Activated T-cell treated with anti-CD3 and anti-CD28 coated beads, Interleukin-2, amount 50 U/mL, for 1 hour (primary cell): ENCODE data around the gene MUC5B.
A peak's percentile ranks its signal among the peaks of the same experiment; 100 is the strongest.
"Not testable (repeated sequence)": the region's sequence is repeated elsewhere in the genome, so short reads cannot be mapped to it uniquely, and the experiment has no call there.

Experiments used
- DNase-seq: peaks from one replicate; pipeline ENCODE4 v3.0.0-alpha.2; 2020

Gene MUC5B

DNA sequence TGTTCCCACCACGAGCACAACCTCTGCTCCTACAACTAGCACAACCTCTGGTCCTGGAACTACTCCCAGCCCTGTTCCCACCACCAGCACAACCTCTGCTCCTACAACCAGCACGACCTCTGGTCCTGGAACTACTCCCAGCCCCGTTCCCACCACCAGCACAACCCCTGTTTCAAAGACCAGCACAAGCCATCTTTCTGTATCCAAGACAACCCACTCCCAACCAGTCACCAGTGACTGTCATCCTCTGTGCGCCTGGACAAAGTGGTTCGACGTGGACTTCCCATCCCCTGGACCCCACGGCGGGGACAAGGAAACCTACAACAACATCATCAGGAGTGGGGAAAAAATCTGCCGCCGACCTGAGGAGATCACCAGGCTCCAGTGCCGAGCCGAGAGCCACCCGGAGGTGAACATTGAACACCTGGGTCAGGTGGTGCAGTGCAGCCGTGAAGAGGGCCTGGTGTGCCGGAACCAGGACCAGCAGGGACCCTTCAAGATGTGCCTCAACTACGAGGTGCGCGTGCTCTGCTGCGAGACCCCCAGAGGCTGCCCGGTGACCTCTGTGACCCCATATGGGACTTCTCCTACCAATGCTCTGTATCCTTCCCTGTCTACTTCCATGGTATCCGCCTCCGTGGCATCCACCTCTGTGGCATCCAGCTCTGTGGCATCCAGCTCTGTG lies 30.9 kb upstream of the MUC5B start:
- DNase-seq = not testable (repeated sequence)

DNA sequence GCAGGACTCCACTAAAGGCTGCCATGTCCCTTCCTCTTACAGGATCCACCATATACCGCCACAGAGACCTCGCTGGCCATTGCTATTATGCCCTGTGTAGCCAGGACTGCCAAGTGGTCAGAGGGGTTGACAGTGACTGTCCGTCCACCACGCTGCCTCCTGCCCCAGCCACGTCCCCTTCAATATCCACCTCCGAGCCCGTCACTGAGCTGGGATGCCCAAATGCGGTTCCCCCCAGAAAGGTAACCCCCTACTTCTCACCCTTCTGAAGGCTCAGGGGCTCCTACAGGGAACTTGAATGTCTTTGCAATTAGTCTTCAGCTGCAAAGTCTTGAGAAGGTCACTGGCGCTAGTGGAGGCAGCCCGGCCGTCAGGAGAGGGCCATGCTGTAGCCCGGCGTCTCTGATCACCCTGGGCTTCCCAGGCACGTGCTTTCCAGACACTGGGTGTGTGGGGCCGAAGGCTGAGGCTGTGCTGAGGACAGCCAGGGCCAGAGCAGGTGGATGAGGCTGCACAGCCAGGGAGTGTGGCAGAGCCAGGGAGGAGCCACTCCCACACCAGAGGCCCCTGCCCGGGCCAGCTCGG lies 30.0 kb upstream of the MUC5B start:
- DNase-seq = no peak

DNA sequence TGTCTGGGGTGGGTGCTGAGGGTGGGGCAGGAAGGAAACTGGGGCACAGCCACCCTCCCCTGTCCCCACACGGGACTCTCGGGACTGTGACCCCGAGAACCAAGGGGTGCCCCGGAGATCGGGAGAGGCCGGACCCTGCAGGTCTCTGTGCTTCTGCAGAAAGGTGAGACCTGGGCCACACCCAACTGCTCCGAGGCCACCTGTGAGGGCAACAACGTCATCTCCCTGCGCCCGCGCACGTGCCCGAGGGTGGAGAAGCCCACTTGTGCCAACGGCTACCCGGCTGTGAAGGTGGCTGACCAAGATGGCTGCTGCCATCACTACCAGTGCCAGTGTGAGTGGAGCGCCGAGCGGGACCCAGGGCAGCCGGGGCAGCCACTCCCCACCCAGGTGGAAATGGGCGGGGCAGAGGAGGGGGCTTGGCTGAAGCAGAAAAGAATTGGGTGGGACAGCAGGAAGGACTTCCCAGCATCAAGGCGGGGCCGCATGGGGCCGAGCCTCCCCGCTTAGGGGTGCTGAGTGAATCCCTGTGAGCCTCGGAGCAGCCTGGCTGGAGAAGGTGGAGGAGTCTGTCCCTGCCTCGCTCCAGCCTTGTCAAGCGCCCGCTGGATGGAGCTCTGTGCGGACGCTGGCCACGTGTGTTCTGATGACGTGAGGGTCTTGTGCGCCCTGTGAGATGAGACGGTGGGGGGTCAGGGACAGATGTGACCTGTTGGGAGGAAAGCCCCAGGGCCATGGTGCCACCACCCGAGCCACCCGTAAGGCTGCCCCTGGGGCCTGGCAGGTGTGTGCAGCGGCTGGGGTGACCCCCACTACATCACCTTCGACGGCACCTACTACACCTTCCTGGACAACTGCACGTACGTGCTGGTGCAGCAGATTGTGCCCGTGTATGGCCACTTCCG lies 29.3 kb upstream of the MUC5B start:
- no peak for DNase-seq

DNA sequence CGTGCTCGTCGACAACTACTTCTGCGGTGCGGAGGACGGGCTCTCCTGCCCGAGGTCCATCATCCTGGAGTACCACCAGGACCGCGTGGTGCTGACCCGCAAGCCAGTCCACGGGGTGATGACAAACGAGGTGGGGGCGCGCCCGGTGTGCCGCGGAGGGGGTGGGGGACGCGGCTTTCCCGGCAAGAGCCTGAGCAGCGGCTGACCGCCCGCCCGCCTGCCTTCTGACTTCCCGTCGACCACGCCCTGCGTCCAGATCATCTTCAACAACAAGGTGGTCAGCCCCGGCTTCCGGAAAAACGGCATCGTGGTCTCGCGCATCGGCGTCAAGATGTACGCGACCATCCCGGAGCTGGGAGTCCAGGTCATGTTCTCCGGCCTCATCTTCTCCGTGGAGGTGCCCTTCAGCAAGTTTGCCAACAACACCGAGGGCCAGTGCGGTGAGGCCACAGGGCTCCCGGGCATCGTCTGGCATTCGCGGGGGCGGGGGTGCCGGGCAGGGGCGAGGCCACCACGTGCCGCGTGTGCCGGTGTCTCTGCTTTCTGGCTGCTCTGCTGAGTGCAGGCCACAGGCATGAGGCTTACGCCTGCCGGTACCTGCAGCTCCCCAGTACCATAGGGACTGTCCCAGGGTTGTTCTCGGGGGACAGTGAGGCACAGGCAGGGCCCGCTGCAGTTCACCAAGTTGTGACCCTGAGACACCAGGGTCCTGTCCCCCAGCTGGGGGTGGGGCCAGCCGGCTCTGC lies 28.5 kb upstream of the MUC5B start:
- no peak for DNase-seq

DNA sequence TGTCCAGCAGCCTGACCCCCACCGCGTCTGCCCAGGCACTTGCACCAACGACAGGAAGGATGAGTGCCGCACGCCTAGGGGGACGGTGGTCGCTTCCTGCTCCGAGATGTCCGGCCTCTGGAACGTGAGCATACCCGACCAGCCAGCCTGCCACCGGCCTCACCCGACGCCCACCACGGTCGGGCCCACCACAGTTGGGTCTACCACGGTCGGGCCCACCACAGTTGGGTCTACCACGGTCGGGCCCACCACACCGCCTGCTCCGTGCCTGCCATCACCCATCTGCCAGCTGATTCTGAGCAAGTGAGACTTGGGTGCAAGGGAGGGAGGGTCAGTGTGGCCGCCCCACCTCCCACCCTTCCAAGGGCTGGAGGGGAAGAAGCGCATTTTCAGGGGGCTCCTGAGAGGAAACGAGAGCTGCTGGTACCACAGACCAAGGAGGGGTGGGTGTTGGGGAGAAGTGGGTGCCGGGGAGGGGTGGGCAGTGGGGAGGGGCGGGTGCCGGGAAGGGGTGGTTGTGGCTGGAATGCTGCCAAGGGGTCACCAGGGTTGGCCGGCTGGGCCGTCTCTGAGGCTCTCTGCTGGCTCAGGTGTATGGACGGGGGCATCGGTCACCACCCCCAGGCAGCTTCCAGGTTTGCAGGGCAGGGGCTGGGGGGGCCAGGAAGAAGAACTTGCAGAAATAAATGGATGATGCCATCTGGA lies 27.7 kb upstream of the MUC5B start:
- no peak for DNase-seq

DNA sequence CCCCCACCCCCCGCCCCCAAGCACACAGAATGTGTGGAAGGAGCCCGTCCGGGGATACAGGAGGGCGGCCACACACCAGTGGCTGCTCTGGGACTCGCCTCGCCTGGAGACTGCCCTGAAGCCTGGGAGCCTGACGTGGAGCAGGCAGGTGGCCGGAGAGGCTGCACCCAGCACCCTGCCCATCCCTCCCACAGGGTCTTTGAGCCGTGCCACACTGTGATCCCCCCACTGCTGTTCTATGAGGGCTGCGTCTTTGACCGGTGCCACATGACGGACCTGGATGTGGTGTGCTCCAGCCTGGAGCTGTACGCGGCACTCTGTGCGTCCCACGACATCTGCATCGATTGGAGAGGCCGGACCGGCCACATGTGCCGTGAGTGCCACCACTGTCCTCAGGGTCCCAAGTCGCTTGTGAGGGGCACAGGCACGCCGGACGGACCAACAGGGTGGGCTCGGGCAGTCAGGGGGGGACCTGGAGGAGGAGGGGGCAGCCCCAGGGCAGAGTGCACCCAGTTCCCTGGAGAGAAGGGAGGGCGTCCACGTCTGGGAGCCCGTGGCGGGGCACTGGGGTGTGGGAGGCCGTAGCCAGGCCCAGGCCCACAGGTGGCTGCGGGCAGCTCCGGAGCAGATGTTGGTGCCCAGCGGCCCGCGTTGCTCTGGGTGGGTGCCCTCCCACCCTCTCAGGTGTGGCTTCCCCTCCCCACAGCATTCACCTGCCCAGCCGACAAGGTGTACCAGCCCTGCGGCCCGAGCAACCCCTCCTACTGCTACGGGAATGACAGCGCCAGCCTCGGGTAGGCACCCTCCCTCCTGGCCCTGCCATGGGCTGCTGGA lies 27.0 kb upstream of the MUC5B start:
- DNase-seq = no peak

DNA sequence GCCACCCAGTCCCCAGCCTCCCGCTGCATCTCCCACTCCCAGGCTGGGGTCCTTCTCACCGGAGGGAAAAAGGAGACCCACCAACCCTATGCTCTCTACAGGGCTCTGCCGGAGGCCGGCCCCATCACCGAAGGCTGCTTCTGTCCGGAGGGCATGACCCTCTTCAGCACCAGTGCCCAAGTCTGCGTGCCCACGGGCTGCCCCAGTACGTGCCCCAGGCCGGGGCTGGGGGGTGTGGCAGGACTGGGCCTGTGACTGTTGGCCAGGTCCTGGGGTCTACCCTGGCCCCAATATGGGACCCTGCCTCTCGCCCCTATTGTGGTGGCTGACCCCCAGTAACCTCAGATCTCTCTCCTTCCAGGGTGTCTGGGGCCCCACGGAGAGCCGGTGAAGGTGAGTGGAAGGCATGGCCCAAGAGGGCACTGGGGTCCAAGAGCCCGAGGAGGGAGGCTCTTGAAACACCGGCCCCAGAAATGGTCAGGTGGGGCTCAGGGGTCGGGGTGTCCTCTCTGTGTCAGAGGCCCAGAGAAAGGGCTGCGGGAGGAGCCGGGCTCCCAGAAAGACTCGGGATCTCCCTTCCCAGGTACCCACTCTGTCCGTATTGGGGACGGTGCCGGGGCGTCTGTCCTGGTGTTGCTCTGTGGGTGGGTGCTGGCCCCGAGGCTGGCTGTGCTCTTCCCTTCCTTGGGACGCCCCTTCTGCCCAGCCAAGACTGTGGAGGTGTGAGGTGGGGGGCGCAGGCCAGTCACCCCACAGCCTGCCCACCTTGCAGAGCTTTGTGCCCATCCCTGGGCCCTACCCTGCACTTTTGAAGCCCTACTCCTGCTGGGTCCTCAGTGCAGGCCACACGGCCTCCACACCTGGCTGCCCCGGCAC lies 26.1 kb upstream of the MUC5B start:
- DNase-seq = no peak

DNA sequence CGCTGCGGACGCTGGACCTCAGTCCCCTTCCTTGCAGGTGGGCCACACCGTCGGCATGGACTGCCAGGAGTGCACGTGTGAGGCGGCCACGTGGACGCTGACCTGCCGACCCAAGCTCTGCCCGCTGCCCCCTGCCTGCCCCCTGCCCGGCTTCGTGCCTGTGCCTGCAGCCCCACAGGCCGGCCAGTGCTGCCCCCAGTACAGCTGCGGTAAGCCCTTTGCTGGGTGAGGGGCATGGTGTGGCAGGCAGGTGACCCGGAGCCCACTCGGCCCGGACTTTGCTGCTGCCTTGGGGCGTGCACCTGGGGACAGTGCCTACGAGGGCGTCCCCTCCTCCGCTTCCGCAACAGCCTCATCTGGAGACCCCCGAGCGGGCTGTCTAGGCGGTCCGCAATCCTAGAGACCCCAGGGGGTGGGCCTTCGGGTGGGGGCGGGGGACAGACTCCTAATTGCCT lies 25.4 kb upstream of the MUC5B start:
- DNase-seq = no peak

DNA sequence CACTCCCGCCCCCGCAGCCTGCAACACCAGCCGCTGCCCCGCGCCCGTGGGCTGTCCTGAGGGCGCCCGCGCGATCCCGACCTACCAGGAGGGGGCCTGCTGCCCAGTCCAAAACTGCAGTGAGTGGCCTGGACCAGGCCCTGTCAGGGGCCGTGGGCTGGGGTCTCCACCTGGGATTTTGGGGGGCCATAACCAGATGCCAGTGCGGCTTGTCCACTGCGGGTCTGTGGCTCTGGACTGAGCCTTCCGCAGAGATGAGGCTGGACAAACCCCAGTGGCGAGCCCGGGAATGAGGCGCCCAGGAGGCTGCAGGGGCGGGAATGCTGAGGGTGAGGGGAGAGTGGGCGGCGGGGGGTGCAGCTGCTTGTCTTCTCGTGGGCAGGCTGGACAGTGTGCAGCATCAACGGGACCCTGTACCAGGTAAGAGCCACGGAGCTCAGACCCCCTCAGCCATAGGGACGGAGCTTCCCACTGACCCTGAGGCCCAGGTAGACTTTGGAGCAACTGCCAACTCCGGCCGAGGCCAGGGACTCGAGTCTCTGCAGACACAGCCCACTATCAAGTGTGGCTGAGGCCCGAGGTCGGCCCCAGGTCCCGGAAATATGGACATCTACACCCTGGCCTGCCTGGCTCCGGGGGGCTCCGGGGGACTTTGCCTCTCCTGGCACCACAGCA lies 24.8 kb upstream of the MUC5B start:
- DNase-seq = no peak

DNA sequence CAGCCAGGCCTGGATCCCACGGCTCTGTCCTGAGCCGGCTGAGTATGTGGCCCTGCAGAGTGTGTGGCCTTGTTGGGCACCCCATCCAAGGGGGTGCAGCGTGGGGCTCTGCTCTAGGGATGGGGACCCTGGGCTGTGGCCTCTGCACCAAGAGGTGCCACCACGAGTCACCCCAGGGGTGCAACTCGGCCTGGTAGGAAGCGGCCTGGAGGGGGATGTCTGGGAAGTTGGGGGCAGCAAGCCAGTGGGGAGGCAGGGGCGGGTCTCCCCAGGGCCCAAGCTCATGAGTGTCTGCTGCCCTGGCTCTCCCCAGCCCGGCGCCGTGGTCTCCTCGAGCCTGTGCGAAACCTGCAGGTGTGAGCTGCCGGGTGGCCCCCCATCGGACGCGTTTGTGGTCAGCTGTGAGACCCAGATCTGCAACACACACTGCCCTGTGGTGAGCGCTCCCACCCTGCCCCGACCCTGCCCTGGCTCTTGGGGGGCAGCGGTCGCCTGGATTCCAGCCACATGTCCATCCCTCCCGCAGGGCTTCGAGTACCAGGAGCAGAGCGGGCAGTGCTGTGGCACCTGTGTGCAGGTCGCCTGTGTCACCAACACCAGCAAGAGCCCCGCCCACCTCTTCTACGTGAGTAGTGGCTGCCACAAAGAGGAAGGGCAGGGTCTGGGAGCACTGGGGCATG lies 24.2 kb upstream of the MUC5B start:
- DNase-seq = no peak

DNA sequence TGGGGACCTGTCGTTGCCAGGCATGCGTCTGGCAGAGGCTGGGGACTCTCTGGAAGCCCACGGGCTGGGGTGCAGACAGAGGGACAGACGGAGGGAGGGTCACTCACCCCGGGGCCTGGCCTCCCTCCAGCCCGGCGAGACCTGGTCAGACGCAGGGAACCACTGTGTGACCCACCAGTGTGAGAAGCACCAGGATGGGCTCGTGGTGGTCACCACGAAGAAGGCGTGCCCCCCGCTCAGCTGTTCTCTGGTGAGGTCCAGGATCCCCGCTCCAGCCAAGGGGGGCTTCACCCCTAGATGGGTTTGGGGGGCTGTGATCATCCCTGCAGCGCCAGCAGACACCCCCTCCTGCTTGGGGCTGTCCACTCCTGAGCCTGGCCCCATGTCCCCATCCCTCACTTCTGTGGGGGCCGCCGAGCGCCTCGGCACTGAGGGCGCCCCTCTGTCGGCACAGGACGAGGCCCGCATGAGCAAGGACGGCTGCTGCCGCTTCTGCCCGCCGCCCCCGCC lies 23.6 kb upstream of the MUC5B start:
- no peak for DNase-seq

DNA sequence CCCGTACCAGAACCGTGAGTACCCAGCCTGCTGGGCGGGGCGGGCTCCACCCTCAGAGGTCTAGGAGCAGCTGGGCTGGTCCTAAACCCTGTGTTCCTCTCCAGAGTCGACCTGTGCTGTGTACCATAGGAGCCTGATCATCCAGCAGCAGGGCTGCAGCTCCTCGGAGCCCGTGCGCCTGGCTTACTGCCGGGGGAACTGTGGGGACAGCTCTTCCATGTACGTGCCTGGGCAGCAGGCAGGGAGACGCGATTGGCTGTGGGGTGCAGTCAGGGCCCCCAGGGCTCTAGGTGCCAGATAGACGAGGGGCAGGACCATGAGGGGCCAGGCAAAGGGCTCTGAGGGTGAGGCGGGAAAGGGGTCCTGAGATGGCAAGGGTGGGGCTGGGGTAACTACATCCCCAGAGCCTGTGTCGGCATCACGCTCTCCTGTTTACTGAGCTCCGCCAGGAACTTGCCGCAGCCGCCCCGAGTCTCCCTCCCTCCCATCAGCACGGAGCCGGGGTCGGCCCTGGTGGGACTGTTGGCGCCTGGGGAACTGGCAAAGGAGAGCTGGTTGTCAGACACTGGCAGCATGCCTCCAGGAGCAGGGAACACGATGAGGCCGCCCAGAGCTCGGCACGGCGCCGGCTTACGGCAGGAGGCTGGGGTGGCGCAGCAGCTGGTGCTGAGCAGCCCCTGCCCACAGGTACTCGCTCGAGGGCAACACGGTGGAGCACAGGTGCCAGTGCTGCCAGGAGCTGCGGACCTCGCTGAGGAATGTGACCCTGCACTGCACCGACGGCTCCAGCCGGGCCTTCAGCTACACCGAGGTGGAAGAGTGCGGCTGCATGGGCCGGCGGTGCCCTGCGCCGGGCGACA lies 22.9 kb upstream of the MUC5B start:
- no peak for DNase-seq

DNA sequence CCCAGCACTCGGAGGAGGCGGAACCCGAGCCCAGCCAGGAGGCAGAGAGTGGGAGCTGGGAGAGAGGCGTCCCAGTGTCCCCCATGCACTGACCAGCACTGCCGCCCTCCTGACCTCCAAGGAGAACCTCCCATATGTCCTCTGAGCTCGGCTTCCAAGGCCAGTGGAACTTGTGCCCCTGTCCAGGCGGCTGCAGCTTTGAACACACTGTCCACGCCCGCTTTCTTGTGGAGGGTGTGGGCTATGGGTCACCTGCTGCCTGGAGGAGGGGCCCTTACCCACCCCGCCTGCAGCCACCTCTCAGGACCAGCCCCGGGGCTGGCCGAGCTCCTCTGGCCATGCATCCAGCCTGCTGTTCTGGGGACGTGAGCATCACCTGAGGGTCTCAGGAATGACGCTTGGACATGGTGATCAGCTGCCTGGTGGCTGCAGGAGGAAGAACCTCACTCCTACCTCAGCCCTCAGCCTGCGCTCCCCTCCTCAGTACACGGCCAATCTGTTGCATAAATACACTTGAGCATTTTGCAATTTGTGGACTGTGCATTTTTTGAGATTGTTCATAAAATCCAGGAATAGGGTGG lies 22.2 kb upstream of the MUC5B start:
- DNase-seq = no peak

DNA sequence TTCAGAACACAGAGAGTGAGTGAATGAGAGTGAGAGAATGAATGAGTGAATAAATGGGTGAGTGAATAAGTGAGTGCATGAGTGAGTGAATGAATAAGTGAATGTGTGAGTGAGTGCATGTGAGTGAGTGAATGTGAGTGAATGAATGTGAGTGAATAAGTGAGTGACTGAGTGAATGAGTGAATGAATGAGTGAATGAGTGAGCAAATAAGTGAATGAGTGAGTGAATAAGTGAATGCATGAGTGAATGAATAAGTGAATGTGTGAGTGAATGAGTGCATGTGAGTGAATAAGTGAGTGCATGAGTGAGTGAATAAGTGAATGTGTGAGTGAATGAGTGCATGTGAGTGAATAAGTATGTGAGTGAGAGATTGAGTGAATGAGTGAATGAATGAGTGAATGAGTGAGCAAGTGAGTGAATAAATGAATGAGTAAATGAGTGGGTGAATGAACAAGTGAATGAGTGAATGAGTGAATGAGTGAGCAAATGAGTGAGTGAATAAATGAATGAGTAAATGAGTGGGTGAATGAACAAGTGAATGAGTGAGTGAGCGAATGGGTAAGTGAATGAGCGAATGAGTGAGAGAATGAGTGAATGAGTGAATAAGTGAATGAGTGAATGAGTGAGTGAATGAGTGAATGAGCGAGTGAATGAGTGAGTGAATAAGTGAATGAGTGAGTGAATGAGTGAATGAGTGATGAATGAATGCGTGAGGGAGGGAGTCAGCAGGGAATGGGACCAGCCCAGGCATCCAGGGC lies 21.3 kb upstream of the MUC5B start:
- no peak for DNase-seq

DNA sequence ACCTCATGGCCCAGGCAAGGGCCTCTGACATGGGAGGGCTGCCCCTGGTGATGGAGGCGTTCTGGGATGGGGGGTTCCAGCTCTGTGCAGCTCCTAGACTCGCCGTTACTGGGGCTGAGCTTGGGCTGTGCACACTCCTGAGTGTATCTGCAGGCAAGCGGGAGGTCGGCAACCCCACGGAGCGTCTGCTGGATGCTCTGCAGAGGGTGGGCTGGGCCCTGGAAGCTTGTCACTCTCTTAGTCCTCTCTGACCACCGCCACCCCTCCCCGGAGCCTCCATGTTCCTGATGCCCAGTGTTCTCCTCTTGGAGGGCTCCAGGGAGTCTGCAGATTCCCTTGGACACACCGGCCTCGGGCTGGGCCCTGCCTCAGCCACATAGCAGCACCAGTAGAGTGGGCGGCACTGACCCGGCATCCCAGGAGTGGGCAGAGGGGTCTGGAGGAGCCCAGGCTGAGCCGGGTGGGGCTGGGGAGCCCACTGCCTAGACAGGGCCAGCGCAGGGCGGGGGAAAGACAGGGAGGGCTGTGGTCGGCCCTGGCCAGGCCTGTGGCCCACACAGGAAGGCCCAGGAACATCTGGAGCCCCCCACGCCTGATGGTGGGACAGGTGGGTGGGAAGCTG lies 20.6 kb upstream of the MUC5B start:
- DNase-seq = no peak

DNA sequence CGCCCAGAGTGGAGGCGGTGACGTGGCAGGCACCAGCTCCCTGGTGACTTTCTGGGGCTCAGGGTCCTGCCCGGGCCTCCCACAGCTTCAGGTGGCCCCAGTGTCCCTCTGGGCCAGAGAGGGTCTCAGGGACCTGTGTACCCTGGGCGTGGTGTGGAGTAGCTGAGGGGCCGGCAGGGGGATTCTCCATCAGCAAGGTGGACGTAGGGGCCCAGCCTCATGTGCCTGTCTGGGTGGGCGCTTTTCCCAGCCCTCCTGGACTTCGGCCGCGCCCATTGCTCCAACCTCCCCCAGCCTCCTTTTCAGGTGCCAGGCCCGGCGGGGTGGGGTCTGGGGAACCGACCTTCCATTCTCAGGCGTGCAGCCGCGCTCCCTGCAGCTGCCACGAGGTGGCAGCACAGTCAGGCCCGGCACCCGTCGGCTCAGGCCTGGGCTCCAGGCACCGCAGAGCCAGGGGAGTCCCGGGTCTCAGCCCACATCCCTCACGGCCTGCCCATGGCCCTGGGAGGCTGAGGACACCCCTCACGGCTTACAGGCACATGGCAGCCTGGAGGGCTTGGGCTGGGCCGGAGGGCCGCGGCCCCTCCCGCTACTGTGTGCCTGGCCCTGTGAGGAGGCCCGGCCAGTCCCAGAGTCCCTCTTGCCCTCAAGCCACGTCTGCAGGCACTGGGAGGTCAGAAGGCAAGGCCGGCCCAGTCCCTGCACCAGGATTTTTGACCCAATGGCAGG lies 19.9 kb upstream of the MUC5B start:
- peak; percentile 76 for DNase-seq
